Astrocyte (in vitro differentiated cells and primary cell): ENCODE results near the gene OTX2. TPM values are rescaled to one million over a fixed set of nuclear protein-coding genes. Genes with fewer than 3 reads are reported as not detected.

ENCODE experiments used
- DNase-seq: peaks from one replicate; pipeline ENCODE4 v3.0.0-alpha.2; 2010; ENCODE audit warnings: low read depth
- FAIRE-seq: peaks from 2 replicates; lab custom pipeline; 2011; peaks lifted over from hg19 to GRCh38; lab: Jason Lieb, UNC
- H2AFZ ChIP-seq: 2 replicates; pipeline ENCODE4 v1.6.0; 2012; ENCODE audit warnings: low read depth, low read length, inconsistent platforms
- H3K27ac ChIP-seq: 2 replicates; pipeline ENCODE4 v1.5.1; 2011; ENCODE audit warnings: low read depth, low read length, inconsistent platforms
- H3K27me3 ChIP-seq: 2 replicates; pipeline ENCODE4 v1.6.0; 2011; ENCODE audit warnings: low read length, inconsistent platforms; ENCODE audit not compliant: insufficient read depth
- H3K36me3 ChIP-seq: 2 replicates; pipeline ENCODE4 v1.5.1; 2011; ENCODE audit warnings: low read length, inconsistent platforms; ENCODE audit not compliant: insufficient read depth
- H3K4me1 ChIP-seq: 2 replicates; pipeline ENCODE4 v1.5.1; 2011; ENCODE audit warnings: low read length, inconsistent platforms; ENCODE audit not compliant: insufficient read depth
- H3K4me2 ChIP-seq: 2 replicates; pipeline ENCODE4 v1.6.0; 2012; ENCODE audit warnings: low read length, inconsistent platforms
- H3K4me3 ChIP-seq: 2 replicates; pipeline ENCODE4 v1.5.1; 2011; ENCODE audit warnings: low read depth, mild to moderate bottlenecking, low read length, inconsistent platforms; ENCODE audit not compliant: insufficient read depth
- H3K79me2 ChIP-seq: 2 replicates; pipeline ENCODE4 v1.6.0; 2012; ENCODE audit warnings: mild to moderate bottlenecking, low read length, inconsistent platforms; ENCODE audit not compliant: insufficient read depth
- H3K9ac ChIP-seq: 2 replicates; pipeline ENCODE4 v1.6.0; 2012; ENCODE audit warnings: mild to moderate bottlenecking, low read length, inconsistent platforms
- H3K9me3 ChIP-seq: 2 replicates; pipeline ENCODE4 v1.5.1; 2012; ENCODE audit warnings: low read depth, mild to moderate bottlenecking, low read length, inconsistent platforms; ENCODE audit not compliant: insufficient read depth
- H4K20me1 ChIP-seq: 2 replicates; pipeline ENCODE4 v1.6.0; 2012; ENCODE audit warnings: low read length, inconsistent platforms; ENCODE audit not compliant: insufficient read depth
- H3K27ac Mint-ChIP-seq: one replicate; pipeline ENCODE4 v1.8.0; 2021; ENCODE audit warnings: mild to moderate bottlenecking, mixed read lengths; ENCODE audit not compliant: unreplicated experiment
- H3K27me3 Mint-ChIP-seq: one replicate; pipeline ENCODE4 v1.8.0; 2021; ENCODE audit warnings: low read depth, mixed read lengths; ENCODE audit not compliant: unreplicated experiment
- H3K36me3 Mint-ChIP-seq: one replicate; pipeline ENCODE4 v1.8.0; 2021; ENCODE audit warnings: low read depth, mixed read lengths; ENCODE audit not compliant: unreplicated experiment
- H3K4me1 Mint-ChIP-seq: one replicate; pipeline ENCODE4 v1.8.0; 2021; ENCODE audit warnings: low read depth, mixed read lengths; ENCODE audit not compliant: unreplicated experiment
- H3K4me3 Mint-ChIP-seq: one replicate; pipeline ENCODE4 v1.8.0; 2021; ENCODE audit warnings: mild to moderate bottlenecking, moderate library complexity, mixed read lengths; ENCODE audit not compliant: unreplicated experiment
- H3K9me3 Mint-ChIP-seq: one replicate; pipeline ENCODE4 v1.8.0; 2021; ENCODE audit warnings: mild to moderate bottlenecking, mixed read lengths; ENCODE audit not compliant: unreplicated experiment
- EZH2 ChIP-seq: IDR thresholded peaks from 2 replicates; pipeline ENCODE4 v1.6.1; 2012; ENCODE audit warnings: mild to moderate bottlenecking, low read length, inconsistent platforms; ENCODE audit not compliant: insufficient read depth
- total RNA-seq: library from RNA; stranded (reverse); gene quantifications from 2 replicates; pipeline ENCODE4 v1.2.1, GENCODE V29; 2021
- TF ChIP-seq, protein P1 (sequence below): IDR thresholded peaks from 2 replicates; pipeline ENCODE4 v1.5.1; 2011; ENCODE audit warnings: low read depth, mild to moderate bottlenecking, inconsistent platforms, low read length, moderate library complexity; ENCODE audit not compliant: insufficient read depth

Gene OTX2
- total RNA-seq, 1 donor from 2014 or later, result 8.2 TPM

DNA sequence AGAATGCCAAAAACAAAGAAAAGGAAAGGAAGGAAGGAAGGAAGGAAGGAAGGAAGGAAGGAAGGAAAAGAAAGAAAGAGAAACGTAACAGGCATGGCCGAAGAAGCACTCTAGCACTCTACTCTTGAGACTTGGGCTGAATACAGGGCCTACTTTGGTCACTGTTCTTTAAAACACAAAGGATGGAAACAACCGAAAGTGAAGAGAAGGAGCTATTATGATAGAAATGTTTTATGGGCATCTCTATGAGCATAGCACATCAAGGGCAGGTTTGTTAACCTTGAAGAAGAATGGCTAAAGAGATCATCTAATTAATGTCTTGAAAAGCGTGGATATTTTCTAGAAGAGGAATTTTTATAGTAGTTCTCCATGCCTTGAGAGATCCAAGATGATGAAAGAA is 15.9 kb upstream of the OTX2 start:
- no peaks in the 10 kb centered on the region for H3K4me1 ChIP-seq
- Mint-ChIP-seq H3K9me3 (no peaks in the 10 kb centered on the region), H3K4me3 (no peak overlapping the region), H3K27ac (no peak overlapping the region), H3K4me1 (no peaks in the 10 kb centered on the region), H3K36me3 (no peaks in the 10 kb centered on the region), H3K27me3 (peaks cover 5% of the 10 kb centered on the region)
- no peaks in the 10 kb centered on the region for H3K9me3 ChIP-seq
- H3K36me3 ChIP-seq, result no peaks in the 10 kb centered on the region
- H3K4me2 ChIP-seq, result no peak overlapping the region
- H3K27me3 ChIP-seq, result peaks cover 2% of the 10 kb centered on the region
- H4K20me1 ChIP-seq, result no peaks in the 10 kb centered on the region
- no peaks in the 10 kb centered on the region for H3K79me2 ChIP-seq
- H2AFZ ChIP-seq, result no peak overlapping the region
- no peak for FAIRE-seq
- TF ChIP-seq, protein P1, sequence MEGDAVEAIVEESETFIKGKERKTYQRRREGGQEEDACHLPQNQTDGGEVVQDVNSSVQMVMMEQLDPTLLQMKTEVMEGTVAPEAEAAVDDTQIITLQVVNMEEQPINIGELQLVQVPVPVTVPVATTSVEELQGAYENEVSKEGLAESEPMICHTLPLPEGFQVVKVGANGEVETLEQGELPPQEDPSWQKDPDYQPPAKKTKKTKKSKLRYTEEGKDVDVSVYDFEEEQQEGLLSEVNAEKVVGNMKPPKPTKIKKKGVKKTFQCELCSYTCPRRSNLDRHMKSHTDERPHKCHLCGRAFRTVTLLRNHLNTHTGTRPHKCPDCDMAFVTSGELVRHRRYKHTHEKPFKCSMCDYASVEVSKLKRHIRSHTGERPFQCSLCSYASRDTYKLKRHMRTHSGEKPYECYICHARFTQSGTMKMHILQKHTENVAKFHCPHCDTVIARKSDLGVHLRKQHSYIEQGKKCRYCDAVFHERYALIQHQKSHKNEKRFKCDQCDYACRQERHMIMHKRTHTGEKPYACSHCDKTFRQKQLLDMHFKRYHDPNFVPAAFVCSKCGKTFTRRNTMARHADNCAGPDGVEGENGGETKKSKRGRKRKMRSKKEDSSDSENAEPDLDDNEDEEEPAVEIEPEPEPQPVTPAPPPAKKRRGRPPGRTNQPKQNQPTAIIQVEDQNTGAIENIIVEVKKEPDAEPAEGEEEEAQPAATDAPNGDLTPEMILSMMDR, result no peak
- TF ChIP-seq EZH2, result no peak
- no peak overlapping the region for H3K4me3 ChIP-seq
- DNase-seq, result no peak
- H3K9ac ChIP-seq, result no peak overlapping the region
- H3K27ac ChIP-seq, result no peak overlapping the region

DNA sequence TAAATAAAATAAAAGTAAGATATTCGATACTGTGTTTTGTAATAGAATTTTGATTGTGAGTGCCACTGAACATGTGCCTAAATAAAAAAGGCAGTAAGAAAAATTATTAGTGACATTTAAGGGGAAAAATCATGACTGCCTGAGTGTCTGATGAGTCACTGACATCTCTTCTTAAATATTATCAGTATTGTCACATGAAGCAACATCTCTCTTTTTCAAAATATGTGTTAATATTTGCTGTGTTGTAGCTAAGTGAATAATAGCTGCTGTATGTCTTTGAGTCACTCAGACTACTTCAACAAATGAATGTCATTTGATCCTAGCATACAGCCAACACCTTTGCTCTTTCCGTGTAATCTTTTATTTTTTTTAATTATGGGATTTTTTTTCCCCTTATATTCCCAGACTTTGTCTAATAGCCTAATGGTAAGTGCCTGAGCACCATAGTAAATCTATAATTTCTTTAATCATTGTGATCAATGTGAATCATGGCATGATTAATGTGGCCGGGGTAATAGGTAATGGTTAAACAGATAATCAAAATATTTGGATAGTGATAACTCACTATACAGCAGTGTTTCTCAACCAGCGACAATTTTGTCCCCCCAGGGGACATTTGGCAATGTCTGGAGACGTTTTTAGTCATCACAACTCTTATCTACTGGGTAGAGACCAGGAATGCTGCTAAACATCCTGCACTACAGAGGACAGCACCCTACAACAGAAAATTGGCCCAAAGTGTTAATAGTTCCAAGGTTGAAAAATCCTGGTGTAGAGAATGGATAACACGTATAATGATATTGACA is 11.7 kb upstream of the OTX2 start:
- Mint-ChIP-seq H3K27me3 (peaks cover 39% of the 10 kb centered on the region), H3K9me3 (peaks cover 4% of the 10 kb centered on the region), H3K36me3 (no peaks in the 10 kb centered on the region), H3K4me1 (no peaks in the 10 kb centered on the region), H3K4me3 (no peak overlapping the region), H3K27ac (no peak overlapping the region)
- Histone ChIP-seq H3K27ac (no peak overlapping the region), H3K9ac (no peak overlapping the region), H3K4me1 (no peaks in the 10 kb centered on the region), H4K20me1 (no peaks in the 10 kb centered on the region), H3K27me3 (peaks cover 19% of the 10 kb centered on the region), H3K36me3 (no peaks in the 10 kb centered on the region), H3K4me3 (no peak overlapping the region), H3K4me2 (no peak overlapping the region), H3K9me3 (no peaks in the 10 kb centered on the region), H2AFZ (no peak overlapping the region), H3K79me2 (no peaks in the 10 kb centered on the region)
- no peak for FAIRE-seq
- no peak for DNase-seq
- TF ChIP-seq, protein P1, result no peak
- no peak for TF ChIP-seq EZH2

DNA sequence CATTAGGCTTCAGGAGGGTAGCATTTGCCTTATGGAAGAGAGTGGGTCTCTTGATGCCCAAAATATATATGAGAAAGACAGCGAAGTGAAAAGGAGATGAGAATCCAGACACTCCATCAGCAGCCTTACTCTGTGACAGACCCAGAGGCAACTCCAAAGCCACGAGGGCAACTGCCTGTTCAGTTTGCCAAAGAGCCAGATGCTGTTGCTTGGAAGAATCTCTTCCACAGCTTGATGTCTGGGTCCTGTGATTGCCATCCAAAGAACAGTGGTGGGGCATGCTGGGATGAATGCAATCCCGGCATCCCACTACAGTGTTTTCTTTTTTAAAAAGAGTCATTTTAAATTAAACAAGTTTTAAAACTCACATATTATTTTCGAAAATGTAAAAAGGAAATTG is 10.9 kb upstream of the OTX2 start:
- H2AFZ ChIP-seq, result no peak overlapping the region
- H3K9me3 ChIP-seq, result no peaks in the 10 kb centered on the region
- no peak for FAIRE-seq
- no peaks in the 10 kb centered on the region for H3K4me1 Mint-ChIP-seq
- peaks cover 46% of the 10 kb centered on the region for H3K27me3 Mint-ChIP-seq
- no peaks in the 10 kb centered on the region for H3K36me3 ChIP-seq
- no peak overlapping the region for H3K4me3 ChIP-seq
- H3K27me3 ChIP-seq, result peaks cover 24% of the 10 kb centered on the region
- H3K79me2 ChIP-seq, result no peaks in the 10 kb centered on the region
- no peak overlapping the region for H3K4me2 ChIP-seq
- no peak overlapping the region for H3K4me3 Mint-ChIP-seq
- H3K27ac ChIP-seq, result no peak overlapping the region
- H4K20me1 ChIP-seq, result no peaks in the 10 kb centered on the region
- H3K9ac ChIP-seq, result no peak overlapping the region
- TF ChIP-seq EZH2, result no peak
- TF ChIP-seq, protein P1, result no peak
- peaks cover 4% of the 10 kb centered on the region for H3K9me3 Mint-ChIP-seq
- no peak overlapping the region for H3K27ac Mint-ChIP-seq
- DNase-seq, result no peak
- no peaks in the 10 kb centered on the region for H3K36me3 Mint-ChIP-seq
- H3K4me1 ChIP-seq, result no peaks in the 10 kb centered on the region
